Erythroblast (primary cell): ENCODE measurements around the gene SIPA1L3.

ENCODE experiments used
- DNase-seq, 2 experiments: peaks; one replicate each; lab custom pipeline; 2025; lab: John Stamatoyannopoulos, UW
- GATA1 ChIP-seq: IDR thresholded peaks from 2 replicates; pipeline ENCODE4 v1.6.1; 2011; ENCODE audit warnings: low read depth, mild to moderate bottlenecking, control low read depth, low read length, moderate library complexity
- POLR2A ChIP-seq: IDR thresholded peaks from 2 replicates; pipeline ENCODE4 v1.6.1; 2011; ENCODE audit warnings: mild to moderate bottlenecking, low read length

Gene SIPA1L3

GRCh38 chr19:38191747-38192146 lies 284.7 kb downstream of the SIPA1L3 start:
- TF ChIP-seq POLR2A (no peak), GATA1 (no peak)
- no peak for DNase-seq

- TF ChIP-seq GATA1 (no peak), POLR2A (no peak)
- DNase-seq = no peak
Observed at GRCh38 chr19:38193445-38193844, 286.4 kb downstream of the SIPA1L3 start.

DNA sequence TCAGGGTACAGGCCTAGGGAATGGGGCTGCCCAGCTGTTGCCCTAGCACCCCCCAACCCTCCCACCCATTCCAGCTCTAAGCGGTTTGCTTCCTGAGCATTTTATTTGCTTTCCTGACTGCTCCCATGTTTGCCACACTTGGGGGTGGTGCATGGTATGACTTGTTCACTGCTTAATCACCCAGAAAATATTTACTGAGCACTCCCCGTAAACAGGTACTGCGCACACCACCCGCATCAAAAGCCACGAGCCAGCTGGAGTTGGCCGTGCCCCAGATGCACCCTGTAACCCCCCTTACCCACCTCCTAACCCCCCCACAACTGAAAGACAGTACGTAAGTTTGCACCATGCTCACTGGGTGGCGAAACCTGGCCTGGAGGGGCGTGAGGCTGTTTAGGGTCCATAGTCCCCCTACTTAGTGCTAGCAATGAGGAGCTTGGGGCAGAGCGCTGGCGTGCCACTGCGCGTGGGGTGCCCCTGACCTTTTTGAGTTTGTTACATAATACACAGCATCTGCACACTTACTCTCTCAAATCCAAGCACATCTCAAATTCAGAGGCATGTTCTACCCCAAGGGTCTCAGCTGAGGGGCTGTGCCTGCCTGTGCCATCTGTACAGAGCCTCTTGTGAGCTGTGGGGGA lies 287.2 kb downstream of the SIPA1L3 start:
- no peak for TF ChIP-seq GATA1
- TF ChIP-seq POLR2A = no peak
- DNase-seq = no peak

DNA sequence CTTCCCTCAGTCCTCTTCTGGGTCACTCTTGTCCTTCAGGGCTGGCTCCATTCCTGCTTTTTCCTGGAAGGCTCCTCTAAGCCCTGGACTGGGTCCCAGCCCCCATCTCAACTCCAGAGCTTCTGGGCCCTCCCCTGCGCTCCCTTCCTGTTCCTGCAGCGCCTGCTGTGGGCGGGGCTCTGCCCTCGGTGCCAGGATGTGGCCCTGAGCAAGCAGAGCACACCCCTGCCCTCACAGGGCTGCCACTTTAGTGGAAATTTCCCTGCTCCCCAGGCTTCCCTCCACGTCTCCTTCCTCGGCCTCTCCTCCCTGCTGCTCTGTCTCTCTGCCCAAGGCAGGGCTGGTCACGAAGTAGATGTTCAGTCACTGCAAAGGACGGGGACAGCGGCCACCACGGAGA lies 288.2 kb downstream of the SIPA1L3 start:
- TF ChIP-seq GATA1 = no peak
- TF ChIP-seq POLR2A = no peak

GRCh38 chr19:38196245-38196837 lies 289.3 kb downstream of the SIPA1L3 start:
- no peak for DNase-seq
- TF ChIP-seq GATA1 (no peak), POLR2A (no peak)

More for the DNA sequence above, 288.2 kb downstream of the SIPA1L3 start:
- no peak for DNase-seq

- no peak for DNase-seq
- TF ChIP-seq POLR2A (no peak), GATA1 (no peak)
Observed at GRCh38 chr19:38196948-38197656, 290.1 kb downstream of the SIPA1L3 start.

- no peak for DNase-seq
- TF ChIP-seq POLR2A (no peak), GATA1 (no peak)
Observed at GRCh38 chr19:38197937-38198704, 291.1 kb downstream of the SIPA1L3 start.

DNA sequence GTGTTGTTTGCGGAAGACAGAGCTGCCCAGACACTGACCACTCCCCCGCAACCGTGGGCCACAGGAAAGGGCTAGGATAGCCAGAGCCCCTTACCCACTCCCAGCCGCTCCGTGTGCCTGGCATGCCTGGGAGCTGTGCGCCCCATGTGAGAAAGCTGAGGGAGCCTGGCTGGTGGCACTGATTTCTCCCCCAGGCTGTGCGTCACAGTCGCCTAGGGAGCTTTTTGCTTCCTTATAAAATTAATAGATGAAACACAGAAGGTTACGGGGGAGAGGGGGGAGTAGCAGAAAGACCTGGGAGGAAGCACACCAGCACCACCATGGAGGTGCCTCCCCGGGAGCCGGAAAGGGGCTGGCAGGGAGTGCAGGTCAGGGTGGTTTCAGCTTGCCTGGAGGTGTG lies 292.3 kb downstream of the SIPA1L3 start:
- TF ChIP-seq POLR2A = no peak
- no peak for TF ChIP-seq GATA1
- no peak for DNase-seq

- TF ChIP-seq GATA1 = no peak
- no peak for TF ChIP-seq POLR2A
- no peak for DNase-seq
Observed at GRCh38 chr19:38201731-38202130, 294.7 kb downstream of the SIPA1L3 start.

- TF ChIP-seq POLR2A (no peak), GATA1 (no peak)
- no peak for DNase-seq
Observed at GRCh38 chr19:38202504-38202903, 295.5 kb downstream of the SIPA1L3 start.

GRCh38 chr19:38203197-38203596 lies 296.2 kb downstream of the SIPA1L3 start:
- no peak for TF ChIP-seq POLR2A
- no peak for TF ChIP-seq GATA1
- DNase-seq = no peak

GRCh38 chr19:38204096-38204495 lies 297.1 kb downstream of the SIPA1L3 start:
- no peak for DNase-seq
- TF ChIP-seq GATA1 = no peak
- no peak for TF ChIP-seq POLR2A

- no peak for TF ChIP-seq GATA1
- no peak for TF ChIP-seq POLR2A
- no peak for DNase-seq
Observed at GRCh38 chr19:38204728-38205127, 297.7 kb downstream of the SIPA1L3 start.

DNA sequence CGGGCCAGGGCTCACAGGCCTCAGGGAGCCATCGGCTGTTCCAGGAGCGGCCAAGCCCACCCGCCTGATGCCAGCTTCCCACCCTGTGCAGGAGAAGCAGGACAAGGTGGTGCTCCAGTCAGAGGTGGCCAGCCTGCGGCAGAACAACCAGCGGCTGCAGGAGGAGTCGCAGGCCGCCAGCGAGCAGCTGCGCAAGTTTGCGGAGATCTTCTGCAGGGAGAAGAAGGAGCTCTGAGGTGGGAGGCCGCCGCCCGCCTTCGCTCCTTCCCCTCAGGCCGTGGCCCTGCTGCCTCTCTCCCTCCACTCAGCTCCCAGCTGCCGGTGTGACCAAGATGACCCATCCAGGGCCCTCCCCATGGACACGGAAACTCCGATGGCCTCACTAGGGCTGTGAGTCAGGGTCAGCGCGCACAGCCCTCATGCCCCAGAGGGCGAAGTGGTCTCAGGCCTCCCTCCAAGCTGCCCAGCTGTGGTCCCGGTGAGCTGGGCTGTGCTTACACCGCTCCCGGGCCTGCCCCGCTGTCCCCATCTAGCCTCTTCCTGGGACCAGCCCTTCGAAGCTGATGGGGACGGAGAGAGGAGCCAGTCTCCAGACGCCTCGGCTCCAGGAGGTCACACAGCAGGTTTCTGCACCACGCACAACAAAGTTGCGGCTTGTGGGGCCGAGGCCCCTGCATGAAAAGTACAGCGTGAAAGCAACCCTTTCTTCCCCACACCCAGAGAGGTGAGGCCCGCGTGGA lies 299.2 kb downstream of the SIPA1L3 start:
- no peak for DNase-seq
- no peak for TF ChIP-seq GATA1
- no peak for TF ChIP-seq POLR2A
